ENCODE data around the gene REV3L. TPM values are rescaled to one million over a fixed set of nuclear protein-coding genes. Genes with fewer than 3 reads are reported as not detected.
"Not testable (repeated sequence)": the region's sequence is repeated elsewhere in the genome, so short reads cannot be mapped to it uniquely, and the experiment has no call there.

The REV3L gene
- total RNA-seq, 1 experiment from 2014 or later: 12.1 TPM

- no peak for DNase-seq (ENCODE audit: low read depth)
Observed at GRCh38 chr6:111499269-111499793, 16.3 kb upstream of the REV3L start.

DNA sequence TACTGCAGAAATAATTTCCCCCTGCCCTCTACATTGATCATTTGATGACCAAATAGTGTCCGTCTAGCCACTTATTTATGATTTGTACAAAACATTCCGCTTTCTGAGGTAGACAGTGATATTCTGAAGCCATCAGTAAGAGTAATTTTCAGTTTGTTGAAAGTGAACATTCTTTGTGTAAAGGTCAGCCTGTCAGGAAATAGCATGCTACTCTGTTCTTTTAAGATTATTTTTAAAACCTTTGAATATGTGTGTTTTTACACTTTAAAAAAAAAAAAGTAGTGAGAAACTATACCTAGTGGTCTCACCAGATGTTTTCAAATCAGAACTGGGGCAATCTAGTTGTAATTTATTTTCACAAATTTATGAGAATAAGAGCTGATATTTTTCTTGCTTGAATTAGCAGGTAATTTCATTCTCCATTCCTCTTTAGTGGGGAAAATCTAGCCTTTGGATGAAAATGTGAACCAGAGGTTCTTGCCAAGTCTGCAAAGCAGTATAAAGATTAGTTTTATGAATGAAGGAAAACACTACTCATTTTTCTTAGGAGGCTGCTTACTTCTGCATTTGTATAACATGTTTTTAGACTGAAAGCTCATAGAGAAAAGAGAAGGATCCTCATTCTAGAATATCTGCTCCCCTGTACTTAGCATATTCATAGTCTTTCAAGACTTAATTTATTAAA, 12.1 kb upstream of the REV3L start:
- no peak for DNase-seq (ENCODE audit: low read depth)

GRCh38 chr6:111492499-111492898, 9.5 kb upstream of the REV3L start:
- DNase-seq (ENCODE audit: low read depth): no peak

DNA sequence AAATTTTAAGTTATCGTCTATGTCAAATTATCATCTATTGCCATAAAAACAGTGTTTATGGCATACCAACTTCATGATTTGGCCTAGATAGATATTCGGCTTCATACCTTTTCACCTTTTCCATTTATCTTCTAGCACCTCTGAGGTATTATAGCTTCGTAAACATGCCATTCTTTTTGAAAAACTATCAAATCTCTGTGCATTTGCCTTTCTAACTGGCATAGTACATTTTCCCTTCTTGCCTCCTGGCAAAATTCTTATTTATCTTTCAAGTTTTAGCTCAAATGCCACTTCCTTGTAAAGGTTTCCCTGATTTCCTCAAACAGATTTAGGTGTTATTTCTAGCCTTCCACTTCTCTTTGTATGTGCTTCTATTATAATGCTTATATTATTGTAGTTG, 7.0 kb upstream of the REV3L start:
- DNase-seq (ENCODE audit: low read depth): no peak

- DNase-seq (ENCODE audit: low read depth): no peak
Observed at GRCh38 chr6:111487661-111488060, 4.6 kb upstream of the REV3L start.

- DNase-seq (ENCODE audit: low read depth): no peak
Observed at GRCh38 chr6:111486921-111487320, 3.9 kb upstream of the REV3L start.

GRCh38 chr6:111486475-111486874, 3.5 kb upstream of the REV3L start:
- no peak for DNase-seq (ENCODE audit: low read depth)

DNA sequence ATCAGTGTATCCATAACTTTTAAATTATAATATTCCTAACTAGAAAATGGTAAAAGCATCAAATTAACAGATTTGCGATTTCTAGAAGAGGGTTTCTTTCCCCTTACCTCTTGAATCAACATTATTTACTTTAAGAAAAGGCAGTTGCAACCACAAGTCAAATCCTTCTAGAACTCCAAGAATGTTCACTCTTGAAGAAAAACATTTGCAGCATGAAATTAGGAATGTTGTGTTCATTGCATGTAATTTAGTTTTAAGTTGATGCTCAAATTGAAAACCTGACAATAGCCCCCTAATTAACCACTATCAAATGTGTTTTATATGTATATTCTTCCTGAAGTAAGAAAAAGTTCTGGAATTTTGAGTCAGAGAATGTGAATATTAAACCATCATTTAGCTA, 2.3 kb upstream of the REV3L start:
- no peak for DNase-seq (ENCODE audit: low read depth)

GRCh38 chr6:111484633-111484930, 1.6 kb upstream of the REV3L start:
- DNase-seq (ENCODE audit: low read depth): no peak

GRCh38 chr6:111483736-111484632, 966 bp upstream of the REV3L start:
- DNase-seq (ENCODE audit: low read depth): peak; percentile 93

DNA sequence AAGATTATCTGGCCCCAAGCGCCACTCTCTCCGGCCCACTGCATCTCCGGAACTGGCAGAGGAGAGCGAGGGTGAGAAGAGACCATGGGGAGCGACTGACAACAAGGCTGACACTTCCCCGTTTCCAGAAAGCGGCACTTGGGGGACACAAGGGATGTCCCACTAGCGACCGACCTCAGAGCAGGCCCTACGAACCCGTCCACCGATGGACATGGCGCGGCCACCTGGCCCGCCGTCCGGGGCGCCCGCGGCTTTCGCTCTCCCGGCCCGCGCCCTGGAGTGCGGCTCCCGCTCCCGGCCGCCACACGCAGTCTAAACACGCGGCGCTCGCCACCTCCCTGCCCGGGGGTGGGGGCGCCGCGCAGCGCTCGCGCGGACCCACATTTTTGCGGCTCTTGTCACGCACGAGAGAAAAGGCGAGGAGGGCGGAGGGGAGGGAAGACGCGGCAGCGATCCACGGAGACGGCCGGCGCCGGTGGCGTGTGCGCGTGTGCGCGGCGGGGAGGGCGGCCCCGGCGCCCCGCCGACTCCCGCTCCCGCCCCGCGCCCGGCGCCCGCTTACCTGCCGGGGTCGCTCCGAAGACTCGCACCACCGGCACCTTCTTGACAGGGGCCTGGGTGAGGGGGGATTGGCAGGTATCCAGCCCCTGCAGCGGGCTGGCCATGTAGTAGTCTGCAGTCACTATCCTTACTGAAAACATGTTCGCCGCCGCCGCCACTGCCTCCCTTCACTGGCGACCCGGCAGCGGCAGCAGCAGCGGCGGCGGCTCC, 645 bp downstream of the REV3L start:
- DNase-seq (ENCODE audit: low read depth): peak; percentile 48

DNA sequence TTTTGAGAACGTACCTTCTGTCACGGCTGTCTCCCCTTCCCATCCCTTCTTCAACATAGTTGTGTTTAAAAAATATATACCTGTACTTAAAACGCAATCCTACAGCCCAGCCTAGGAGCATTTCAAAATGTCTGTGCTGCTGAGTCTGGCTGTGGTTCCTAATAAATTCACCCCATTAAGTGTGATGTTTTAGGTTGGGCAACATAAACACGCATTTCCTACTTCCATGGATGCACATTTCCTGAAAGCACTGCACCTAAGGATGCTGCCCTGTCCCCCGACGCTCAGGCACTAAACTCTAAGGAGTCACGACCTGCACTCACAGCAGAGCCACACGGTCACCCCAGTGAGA, 1.2 kb downstream of the REV3L start:
- DNase-seq (ENCODE audit: low read depth): no peak

DNA sequence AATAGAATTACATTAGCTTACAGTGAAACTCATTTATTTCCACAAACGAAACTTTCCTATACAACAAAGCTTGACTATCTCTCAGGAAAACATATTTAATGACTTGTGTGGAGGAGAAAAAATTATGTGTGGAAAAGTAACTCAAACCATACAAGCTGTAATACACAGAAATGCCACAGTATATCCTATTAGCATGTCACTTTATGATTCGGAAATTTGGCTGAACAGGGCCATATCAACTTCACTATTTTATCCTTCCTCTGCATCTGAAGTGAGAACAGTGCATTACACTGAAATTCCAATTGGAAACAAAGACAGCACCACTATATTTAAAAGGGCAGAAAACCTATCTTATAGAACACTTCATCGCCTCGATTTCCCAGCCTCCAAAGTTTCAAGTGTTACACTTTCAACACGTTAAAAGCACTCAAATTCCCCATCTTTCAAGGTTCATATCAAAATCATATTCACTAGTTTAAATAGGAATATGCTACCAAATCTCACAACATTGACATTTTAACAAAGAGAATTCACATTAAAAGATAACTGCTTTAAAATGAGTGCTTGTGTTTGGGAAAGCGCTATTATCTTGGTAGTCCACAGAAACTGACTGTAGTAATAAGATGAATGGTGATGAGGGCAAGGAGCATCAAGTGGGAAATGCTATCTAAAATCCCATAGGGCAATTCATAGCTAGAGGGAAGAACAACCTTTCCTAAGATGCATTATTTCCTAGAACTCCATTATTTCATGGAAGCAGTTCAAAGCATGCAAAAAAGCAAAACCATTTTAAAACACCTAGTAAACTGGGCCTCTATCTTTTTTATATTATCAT, 1.8 kb downstream of the REV3L start:
- no peak for DNase-seq (ENCODE audit: low read depth)

GRCh38 chr6:111478749-111479148, 4.3 kb downstream of the REV3L start:
- peak; percentile 28 for DNase-seq (ENCODE audit: low read depth)

GRCh38 chr6:111478064-111478476, 4.9 kb downstream of the REV3L start:
- DNase-seq (ENCODE audit: low read depth): peak; percentile 10

DNA sequence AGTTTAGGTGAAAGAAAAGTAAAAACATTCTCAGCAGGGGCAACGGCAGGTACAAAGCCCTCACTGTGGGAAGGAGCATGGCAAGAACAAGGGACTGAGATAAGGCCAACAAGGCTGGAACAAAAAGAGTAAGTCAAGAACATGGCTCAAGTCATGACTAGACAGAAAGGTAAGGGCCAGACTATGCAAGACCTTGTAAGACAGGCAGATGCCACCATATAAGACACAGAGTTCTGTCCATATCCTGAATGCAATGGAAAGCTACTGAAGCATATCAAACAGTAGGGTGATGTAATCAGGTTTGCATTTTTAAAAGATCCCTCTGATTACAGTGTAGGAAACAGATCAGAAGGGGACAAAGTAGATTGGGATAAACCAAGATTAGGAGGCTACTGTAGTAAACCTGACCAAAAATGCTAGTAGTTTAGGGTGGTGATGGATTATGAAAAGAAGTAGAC, 5.5 kb downstream of the REV3L start:
- DNase-seq (ENCODE audit: low read depth): no peak

GRCh38 chr6:111476061-111476460, 7.0 kb downstream of the REV3L start:
- DNase-seq (ENCODE audit: low read depth): not testable (repeated sequence)

GRCh38 chr6:111474771-111475170, 8.2 kb downstream of the REV3L start:
- no peak for DNase-seq (ENCODE audit: low read depth)

DNA sequence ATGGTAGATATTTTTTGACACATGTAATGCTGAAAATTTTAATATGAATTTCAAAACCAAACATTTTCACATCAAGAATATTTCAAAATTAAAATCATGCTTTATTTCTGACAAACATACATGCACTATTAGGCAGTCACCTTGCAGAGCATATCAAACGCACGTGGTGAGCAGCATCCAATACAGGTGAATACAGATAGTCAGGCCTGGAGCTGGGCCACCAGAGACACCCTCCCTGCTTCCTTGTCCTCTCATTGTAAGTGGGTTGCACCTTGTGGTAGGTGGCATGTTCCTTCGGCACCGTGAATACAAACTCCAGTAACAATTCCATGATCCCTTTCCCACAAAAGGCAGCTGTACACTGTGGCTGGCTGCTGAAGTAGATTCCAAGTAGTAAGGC, 8.9 kb downstream of the REV3L start:
- no peak for DNase-seq (ENCODE audit: low read depth)

DNA sequence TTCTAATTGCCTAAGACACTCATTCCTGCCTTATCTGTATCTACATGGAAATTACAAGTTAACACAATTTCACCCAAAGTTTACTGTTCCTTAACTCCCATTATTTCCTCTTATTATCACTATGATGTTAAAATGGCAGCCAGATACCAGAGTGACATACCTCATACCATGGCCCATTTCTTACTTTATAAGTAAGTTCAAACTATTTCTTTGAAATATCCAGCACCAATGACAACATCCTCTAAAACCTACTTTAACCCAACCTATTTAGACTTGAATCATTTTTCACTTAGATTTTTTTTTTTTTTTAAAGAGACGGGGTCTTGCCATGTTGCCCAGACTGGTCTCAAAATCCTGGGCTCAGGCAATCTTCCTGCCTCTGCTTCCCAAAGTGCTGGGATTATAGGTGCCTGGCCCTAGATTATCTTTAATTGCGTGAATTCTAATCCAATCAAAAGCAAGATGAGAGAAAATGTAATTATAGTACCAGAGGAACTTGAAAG, 10.0 kb downstream of the REV3L start:
- DNase-seq (ENCODE audit: low read depth): no peak

GRCh38 chr6:111471958-111472357, 11.1 kb downstream of the REV3L start:
- DNase-seq (ENCODE audit: low read depth): no peak

All from Daoy (cell line).